ENCODE data around the gene PTPRD. TPM values are rescaled to one million over a fixed set of nuclear protein-coding genes. Genes with fewer than 3 reads are reported as not detected.

PTPRD gene
- total and polyA plus RNA-seq, 2 of the 4 experiments (the other 2 are of a cell fraction) = 0.07 to 0.18 TPM

DNA sequence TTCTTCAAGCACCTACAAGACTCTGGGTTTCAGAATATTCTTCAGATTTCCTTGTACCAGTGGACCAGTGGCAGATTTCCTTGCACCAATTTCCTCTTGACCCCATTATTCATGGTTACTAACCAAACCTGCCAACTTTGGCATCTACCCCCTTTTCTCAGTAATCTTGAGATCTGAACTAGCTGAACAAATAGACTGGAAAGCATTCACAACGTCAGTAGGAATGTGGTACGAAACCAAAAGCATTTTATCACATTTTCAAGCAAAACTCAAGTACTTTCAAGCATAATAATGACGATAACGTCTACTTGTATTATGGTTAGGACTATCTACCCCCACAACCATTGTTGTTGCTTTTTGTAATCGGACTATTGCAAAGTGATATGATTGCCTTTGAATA lies 1217.3 kb downstream of the PTPRD start:
- Histone ChIP-seq H4K20me1 (ENCODE audit: insufficient read depth, low read length) (no peaks in the 10 kb centered on the region), H4K91ac (ENCODE audit: insufficient read depth, low read depth, low read length) (no peak overlapping the region), H3K9me1 (ENCODE audit: insufficient read depth, low read length) (no peaks in the 10 kb centered on the region), H2AFZ (replicated peaks; ENCODE audit: low read length, poor library complexity) (no peak overlapping the region), H3K4me3 (ENCODE audit: insufficient read depth, low read depth, low read length) (no peak overlapping the region), H3K56ac (ENCODE audit: extremely low read depth, insufficient read depth, low read length) (no peak overlapping the region), H3K27ac (ENCODE audit: insufficient read depth, low read length) (no peak overlapping the region), H3K4me2 (ENCODE audit: low read depth, low read length) (no peak overlapping the region), H2BK120ac (ENCODE audit: low read depth, low read length) (no peak overlapping the region), H3K9me3 (ENCODE audit: control insufficient read depth, insufficient read depth, low read length) (no peaks in the 10 kb centered on the region), H3K9ac (ENCODE audit: low read depth, low read length) (no peak overlapping the region), H2BK20ac (ENCODE audit: low read depth, low read length) (no peak overlapping the region), H3K18ac (ENCODE audit: low read depth, low read length) (no peak overlapping the region), H3K79me1 (ENCODE audit: low read depth in 1 of 2, low read length in 2 of 2) (no peaks in the 10 kb centered on the region), H3K36me3 (ENCODE audit: control insufficient read depth, insufficient read depth, low read length) (no peaks in the 10 kb centered on the region), H3K4ac (ENCODE audit: low read depth, low read length) (no peak overlapping the region), H4K5ac (ENCODE audit: low read depth, low read length) (no peak overlapping the region), H3K23ac (ENCODE audit: low read depth, low read length) (no peak overlapping the region), H3K4me1 (ENCODE audit: control insufficient read depth, insufficient read depth, low read length) (no peaks in the 10 kb centered on the region), H4K8ac (ENCODE audit: low read depth in 2 of 2, low read length in 2 of 2) (no peak overlapping the region), H2BK5ac (ENCODE audit: low read depth, low read length, poor library complexity, severe bottlenecking) (no peak overlapping the region), H2AK5ac (ENCODE audit: low read depth, low read length) (no peak overlapping the region), H2BK15ac (ENCODE audit: low read depth, low read length) (no peak overlapping the region), H3K14ac (replicated peaks; ENCODE audit: low read depth, low read length) (no peak overlapping the region), H2AK9ac (replicated peaks; ENCODE audit: low read depth, low read length, poor library complexity) (no peak overlapping the region), H3K27me3 (ENCODE audit: control insufficient read depth, insufficient read depth, low read length) (no peaks in the 10 kb centered on the region)
- no CpG with 5 or more reads among the region's 5 CpGs for WGBS, 2 experiments (ENCODE audit: extremely low coverage in 2 of 2, insufficient read length in 1 of 2)
- ChIA-PET POLR2A (ENCODE audit: unreplicated experiment) (no interaction called here), CTCF (no interaction called here)
- BruUV-seq (replicated peaks) = no TSS peak
- intact Hi-C loops (cut with micrococcal nuclease) (no loop called here), in situ Hi-C loops (cut with MboI; ENCODE audit: low sequenced_read_pairs) (no loop called here), dilution Hi-C loops (cut with HindIII; ENCODE audit: low sequenced_read_pairs, unreplicated experiment) (no loop called here)
- ATAC-seq (ENCODE audit: low read depth) (no peak), DNase-seq (no peak)
- TF ChIP-seq, protein P1, sequence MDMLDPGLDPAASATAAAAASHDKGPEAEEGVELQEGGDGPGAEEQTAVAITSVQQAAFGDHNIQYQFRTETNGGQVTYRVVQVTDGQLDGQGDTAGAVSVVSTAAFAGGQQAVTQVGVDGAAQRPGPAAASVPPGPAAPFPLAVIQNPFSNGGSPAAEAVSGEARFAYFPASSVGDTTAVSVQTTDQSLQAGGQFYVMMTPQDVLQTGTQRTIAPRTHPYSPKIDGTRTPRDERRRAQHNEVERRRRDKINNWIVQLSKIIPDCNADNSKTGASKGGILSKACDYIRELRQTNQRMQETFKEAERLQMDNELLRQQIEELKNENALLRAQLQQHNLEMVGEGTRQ (IDR thresholded peaks at IDR 0.05; ENCODE audit: low read depth, low read length) = no peak
- TF ChIP-seq RCOR1 (IDR thresholded peaks at IDR 0.05; ENCODE audit: insufficient replicate concordance, low read length) = no peak
- TF ChIP-seq MAZ (IDR thresholded peaks at IDR 0.05; ENCODE audit: borderline replicate concordance, low read depth, low read length) = no peak
- TF ChIP-seq BHLHE40 (IDR thresholded peaks at IDR 0.05; ENCODE audit: low read depth, low read length) = no peak
- no peak for TF ChIP-seq RFX5 (IDR thresholded peaks at IDR 0.05; ENCODE audit: low read depth, low read length)
- no peak for TF ChIP-seq CEBPB (IDR thresholded peaks at IDR 0.05; ENCODE audit: low read depth, low read length)
- TF ChIP-seq SMC3 (IDR thresholded peaks at IDR 0.05; ENCODE audit: low read depth, low read length) = no peak
- TF ChIP-seq RAD21 (IDR thresholded peaks at IDR 0.05; ENCODE audit: low read length) = no peak
- TF ChIP-seq FOS (IDR thresholded peaks at IDR 0.05; ENCODE audit: low read depth, low read length) = no peak
- TF ChIP-seq, protein P2, sequence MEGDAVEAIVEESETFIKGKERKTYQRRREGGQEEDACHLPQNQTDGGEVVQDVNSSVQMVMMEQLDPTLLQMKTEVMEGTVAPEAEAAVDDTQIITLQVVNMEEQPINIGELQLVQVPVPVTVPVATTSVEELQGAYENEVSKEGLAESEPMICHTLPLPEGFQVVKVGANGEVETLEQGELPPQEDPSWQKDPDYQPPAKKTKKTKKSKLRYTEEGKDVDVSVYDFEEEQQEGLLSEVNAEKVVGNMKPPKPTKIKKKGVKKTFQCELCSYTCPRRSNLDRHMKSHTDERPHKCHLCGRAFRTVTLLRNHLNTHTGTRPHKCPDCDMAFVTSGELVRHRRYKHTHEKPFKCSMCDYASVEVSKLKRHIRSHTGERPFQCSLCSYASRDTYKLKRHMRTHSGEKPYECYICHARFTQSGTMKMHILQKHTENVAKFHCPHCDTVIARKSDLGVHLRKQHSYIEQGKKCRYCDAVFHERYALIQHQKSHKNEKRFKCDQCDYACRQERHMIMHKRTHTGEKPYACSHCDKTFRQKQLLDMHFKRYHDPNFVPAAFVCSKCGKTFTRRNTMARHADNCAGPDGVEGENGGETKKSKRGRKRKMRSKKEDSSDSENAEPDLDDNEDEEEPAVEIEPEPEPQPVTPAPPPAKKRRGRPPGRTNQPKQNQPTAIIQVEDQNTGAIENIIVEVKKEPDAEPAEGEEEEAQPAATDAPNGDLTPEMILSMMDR (conservative IDR thresholded peaks at IDR 0.05; ENCODE audit: low read depth, low read length) = no peak
- no peak for TF ChIP-seq MAFK (IDR thresholded peaks at IDR 0.05; ENCODE audit: low read depth, low read length)
- TF ChIP-seq POLR2A (IDR thresholded peaks at IDR 0.05; ENCODE audit: low read depth, low read length) = no peak
- no peak for TF ChIP-seq NFE2L2 (IDR thresholded peaks at IDR 0.05; ENCODE audit: low read depth, low read length)
- TF ChIP-seq MXI1 (IDR thresholded peaks at IDR 0.05; ENCODE audit: borderline replicate concordance, low read depth, low read length) = no peak
- no peak for TF ChIP-seq ELK1 (IDR thresholded peaks at IDR 0.05; ENCODE audit: borderline replicate concordance, low read depth, low read length)
